NCI-H2029 (cell line): Measurements from ENCODE around the gene CCDC138.

Source experiments
- DNase-seq: peaks from one replicate; lab custom pipeline; 2025; lab: John Stamatoyannopoulos, UW

CCDC138 gene

GRCh38 chr2:108895188-108895587, 108.6 kb downstream of the CCDC138 start:
- DNase-seq: no peak

DNA sequence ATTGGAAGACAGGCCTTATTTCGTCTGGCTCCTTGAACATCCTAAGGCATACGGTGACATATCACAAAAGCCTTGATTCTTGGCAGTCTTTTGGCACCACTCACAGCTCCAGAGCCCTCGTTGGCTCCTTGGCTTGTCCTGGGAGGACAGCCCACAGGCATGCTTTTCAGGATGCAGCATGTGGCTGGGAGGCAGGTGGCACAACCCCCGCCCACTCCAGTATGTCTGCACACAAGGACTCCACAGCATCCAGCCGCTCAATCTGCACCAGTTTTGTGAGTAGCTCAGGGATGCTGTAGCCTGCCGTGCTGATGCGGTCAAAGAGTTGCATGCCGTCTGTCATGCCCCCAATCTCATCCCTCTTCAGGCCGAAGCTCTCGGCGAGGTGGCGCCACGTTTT, 110.2 kb downstream of the CCDC138 start:
- no peak for DNase-seq

DNA sequence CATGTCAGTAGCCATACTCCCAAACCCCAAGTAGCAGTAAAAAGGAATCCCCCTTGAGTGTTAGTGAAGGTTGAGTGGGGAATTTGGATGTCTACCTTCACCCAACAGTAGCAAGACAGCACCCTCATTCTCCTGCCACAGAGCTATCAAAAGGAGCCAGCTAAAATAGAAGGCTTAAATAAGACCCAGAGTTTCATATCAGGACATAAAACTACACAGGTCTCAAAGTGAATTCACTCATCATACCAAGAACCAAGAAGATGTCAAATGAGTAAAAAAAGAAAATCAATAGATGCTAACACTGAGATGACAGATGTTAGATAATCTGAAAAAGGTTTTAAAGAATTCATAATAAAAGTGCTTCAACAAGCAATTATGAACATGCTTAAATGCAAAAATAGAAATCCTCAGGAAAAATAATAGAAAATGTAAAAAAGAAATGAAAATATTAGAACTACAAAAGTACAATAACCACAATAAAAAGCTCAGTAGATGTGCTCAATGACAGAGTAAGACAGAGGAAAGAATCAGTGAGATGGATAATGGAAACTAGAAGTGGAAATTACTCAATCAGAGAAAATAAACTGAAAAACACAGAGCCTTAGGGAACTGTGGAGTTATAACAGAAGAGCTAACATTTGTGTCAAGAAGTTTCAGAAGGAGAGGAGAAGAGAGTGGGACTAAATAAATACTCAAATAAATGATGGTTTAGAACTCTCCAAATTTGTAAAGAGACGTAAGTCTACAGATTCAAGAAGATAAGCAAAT, 111.9 kb downstream of the CCDC138 start:
- DNase-seq: no peak

DNA sequence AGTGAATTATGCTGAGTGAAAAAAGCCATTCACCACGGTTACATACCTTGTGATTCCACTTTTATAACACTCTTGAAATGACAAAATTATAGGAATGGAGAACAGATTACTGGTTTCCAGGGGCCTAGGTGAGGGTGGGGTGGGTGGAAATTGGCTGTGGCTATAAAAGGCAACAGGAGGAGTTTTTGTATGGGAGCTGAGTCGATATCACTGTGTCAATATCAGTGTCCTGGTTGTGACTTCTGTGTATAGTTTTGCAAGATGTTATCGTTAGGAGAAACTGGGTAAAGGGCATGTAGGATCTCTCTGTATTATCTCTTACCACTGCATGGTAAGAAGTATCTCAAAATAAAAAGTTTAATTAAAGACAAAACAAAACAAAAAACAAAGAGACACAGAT, 118.1 kb downstream of the CCDC138 start:
- no peak for DNase-seq

DNA sequence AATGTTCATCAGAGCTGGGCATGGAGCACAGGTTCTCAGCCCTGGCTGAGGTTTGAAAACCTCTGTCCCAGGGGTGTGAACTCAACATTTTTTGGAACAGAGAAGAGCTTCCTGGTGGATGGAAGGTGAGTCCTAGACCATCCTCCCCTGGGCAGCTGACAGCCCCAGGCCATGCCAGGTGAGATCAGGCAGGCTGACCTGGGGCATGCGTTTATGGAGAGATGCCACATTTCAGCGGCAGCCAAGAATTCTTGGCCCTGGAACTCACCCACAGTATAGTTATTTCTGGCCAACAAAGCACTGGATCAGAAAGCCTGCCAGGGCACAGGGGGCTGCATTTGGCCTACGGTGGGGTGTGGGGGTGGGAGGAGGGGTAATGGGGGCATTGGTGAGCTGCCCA, 118.6 kb downstream of the CCDC138 start:
- no peak for DNase-seq

GRCh38 chr2:108905906-108906305, 119.3 kb downstream of the CCDC138 start:
- no peak for DNase-seq

GRCh38 chr2:108906403-108907077, 120.0 kb downstream of the CCDC138 start:
- no peak for DNase-seq

DNA sequence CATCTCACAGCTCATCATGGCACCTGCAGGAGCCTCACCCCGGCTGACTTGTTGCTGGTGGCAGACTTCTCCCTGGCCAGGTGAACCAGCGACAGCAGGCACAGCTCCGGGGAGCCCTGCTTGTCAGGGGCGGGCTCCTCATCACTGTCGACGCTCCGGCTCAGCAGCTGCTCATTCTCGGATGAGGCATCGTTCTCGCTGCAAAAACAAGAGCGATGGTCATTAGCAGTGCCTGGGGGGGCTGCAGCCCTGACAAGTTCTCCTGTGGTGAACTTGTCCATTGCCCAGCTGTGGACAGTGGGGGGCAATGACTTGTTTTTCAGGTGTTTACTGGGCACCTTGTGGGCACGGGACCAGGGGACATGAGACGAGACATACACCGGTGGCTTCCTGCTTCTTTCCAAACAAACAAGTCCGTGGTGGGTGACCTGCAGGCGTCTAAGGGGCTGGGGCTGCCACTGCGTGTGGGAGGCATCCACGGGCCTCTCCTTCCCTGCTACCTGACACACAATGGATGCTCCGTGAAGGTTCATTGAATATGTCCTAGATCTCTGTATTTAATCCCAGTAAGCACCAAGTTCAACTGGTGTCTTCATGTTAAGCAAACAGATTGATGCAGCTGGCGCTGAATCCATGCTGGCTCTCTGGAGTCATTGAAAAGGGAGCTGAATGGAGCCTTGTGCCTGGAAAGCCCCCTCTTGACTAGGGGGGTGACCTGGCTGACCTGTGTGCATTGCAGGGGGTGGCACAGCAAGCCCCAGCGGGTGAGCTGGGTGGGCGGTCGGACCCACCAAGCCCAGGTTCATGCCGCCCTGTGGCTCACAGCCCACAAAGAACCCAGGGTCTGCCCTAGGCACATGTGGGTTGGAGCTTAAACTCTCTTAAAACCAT, 121.5 kb downstream of the CCDC138 start:
- no peak for DNase-seq

DNA sequence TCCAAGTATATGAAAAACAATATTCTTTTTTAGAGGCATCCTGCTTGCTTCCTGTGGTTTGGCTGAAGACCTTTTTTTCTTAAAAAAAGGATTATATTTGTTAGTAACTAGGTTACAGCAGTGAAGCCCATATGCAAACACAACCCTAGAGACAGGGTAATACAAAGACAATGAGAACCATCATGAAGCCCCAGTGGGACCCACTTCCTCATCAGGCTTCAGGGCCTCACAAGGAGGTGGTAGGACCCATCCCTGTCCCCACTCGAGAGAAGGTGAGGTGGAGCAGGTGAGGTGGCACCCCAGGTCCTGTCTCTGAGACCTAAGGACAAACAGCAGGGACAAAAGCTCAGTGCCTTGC, 122.1 kb downstream of the CCDC138 start:
- no peak for DNase-seq

DNA sequence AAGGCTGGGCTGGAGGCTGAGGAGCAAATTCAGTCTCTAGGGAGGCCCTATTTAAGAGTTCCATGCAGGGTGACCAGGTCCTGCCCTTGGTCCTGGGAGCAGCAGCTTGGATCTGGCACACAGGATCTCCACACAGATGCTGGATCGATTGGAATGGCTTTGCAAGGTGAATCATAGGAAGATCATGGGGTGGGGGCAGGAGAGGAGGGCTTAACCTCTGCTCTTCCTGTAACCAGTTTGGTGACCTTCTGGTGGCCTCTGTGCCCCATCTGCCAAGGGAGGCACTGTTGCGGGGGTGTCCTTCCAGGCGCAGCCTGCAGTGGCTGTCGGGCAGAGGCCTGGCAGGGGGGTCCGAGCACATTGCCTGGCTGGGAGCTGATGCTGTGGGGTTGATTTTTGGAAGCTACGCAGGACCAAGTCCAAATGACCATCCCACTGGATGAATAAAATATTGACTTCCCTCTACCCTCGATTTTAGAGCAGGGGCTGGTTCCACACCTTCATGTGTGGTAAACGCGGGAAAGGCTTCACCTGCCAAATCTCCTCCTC, 122.8 kb downstream of the CCDC138 start:
- no peak for DNase-seq

DNA sequence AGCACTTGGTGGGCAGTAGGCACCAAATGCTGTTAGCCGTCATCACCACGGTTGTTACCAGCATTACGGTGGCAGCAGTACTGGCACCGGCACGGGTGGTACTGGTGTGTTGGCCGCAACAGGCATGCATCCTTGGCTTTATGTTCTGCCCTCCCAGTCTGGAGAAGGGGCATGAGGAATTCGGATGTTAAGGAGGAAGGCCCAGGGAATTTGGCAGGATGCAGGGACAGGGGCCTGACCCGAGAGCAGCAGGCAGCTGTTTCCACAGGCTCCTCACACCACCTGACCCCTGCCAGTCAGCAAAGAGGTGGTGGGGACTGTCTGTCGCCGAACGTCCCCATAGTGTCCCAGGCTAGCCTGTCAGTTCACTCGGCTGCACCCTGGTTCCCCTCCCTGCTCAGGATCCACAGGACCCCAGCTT, 123.5 kb downstream of the CCDC138 start:
- DNase-seq: no peak

GRCh38 chr2:108910541-108911396, 124.2 kb downstream of the CCDC138 start:
- DNase-seq: no peak

DNA sequence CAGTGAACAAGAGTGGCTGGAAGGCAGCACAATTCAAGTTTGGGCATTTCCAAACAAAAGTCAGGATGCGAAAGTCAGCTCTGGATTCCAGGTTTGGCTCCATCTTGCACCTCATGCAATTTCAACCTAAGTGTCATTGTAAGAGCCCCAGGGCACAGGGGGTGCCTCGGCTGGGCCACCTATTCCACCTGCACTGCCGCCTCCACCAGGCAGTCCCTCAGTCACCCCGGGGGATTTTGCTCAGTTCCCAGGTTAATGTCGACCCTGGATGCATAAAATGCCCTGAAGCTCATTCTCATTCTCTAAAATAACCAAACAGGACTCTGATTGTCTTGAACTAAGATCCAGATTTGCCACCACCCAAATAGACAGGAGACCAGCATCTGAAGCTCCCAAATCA, 124.8 kb downstream of the CCDC138 start:
- no peak for DNase-seq

DNA sequence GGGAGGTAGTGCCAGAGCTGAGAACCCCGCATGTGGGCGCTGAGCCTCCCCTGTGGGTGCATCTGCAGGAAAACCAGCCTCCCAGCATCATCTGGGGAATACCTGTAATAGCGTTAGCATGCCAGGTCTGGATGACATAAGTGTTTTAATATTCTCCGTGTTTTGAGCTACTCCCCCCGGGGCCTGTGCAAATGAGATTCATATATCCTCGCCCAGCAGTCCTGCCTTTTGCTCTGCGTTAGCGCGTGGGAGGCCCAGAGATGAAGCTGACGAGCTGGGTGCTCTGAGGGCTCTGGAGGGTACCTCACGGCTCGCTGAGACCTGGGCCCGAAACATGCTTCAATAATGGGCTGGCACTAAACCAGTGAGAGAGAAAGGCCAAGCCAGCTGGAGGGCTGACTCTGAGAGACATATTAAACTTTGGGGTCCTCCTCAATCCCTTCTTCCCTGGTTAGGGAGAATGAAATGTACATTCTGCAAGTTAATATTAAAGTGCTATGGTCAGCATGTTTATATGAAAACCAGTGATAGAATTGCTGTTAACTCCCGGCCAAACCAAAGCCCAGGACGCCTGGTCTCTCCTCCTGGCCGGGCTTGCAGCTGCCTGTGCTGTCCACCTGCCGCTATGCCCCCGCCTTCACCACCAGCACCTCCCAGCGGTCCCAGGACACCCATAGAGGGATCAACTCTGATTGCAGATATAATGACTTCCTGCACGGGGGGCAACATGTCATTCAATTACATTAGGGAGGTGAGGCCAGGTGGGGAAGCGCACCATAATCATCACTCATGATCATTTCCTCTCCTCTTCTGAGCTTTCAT, 125.4 kb downstream of the CCDC138 start:
- no peak for DNase-seq

GRCh38 chr2:108912629-108912902, 126.0 kb downstream of the CCDC138 start:
- no peak for DNase-seq

DNA sequence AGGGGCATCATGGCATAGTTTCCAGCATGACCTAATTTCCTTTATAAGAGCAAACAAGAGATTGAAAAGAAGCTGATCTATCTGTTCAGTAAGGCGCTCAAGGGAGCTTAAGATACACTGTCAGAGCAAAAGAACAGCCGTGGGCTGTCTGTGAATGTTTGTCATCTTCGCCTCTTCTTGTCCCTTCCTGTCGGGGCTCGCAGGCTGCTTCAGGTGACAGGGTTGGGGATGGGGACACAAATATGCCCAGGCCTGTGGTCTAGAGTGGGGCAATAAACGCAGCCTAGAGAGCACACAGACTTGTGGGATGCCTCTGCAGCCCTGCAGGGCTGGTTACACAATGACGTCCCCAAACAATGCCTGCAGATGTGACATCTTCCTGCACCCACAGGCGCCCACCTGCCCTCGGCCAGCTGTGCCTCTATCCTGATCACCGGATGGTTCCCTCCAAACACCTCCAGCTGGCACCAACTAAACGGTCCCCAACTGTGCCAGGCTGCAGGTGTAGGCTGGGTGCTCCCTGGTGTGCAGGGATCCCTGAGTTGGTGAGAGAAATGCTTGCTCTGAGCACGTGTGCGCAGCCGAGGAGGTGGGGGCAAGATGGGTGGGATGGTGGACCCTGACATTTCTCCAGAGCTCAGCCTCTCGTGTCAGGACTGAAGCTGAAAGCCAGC, 129.7 kb downstream of the CCDC138 start:
- DNase-seq: no peak

- DNase-seq: no peak
These were observed 130.3 kb downstream of the CCDC138 start for GRCh38 chr2:108916796-108917421.

GRCh38 chr2:108917526-108917925, 131.0 kb downstream of the CCDC138 start:
- DNase-seq: no peak

DNA sequence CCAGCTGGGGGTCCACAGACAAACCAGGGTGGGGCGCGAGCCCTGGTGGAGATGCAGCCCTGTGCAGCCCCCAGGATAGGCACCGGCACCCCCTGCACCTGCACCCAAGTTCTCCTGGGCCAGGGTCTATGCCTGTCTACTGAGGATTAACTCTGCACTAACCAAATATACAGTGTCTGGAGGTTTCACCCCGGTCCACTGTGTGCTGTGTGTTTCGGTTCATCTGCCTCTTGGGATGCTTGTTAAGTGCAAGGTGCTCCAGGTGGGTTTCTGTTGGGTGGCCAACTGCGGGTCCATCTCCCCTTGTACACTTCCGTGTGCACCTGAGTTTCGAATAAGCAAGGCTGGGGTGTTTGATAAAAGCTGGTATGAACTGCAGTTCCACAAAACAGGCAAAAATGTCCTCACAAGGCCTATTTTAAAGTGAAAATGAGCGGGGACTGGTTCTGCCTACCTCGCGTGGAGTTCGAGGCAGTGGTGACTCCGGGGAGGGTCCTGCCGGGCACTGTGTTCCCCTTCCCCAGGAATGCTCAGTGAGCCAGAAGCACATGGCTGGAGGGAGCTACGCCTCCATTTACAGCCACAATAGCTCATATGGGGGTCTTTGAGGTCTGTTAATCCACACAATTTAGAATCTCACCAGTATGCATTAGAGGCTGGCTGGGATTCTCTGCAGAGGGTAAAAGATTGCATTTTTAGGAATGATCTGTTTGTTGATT, 131.7 kb downstream of the CCDC138 start:
- no peak for DNase-seq
